HG02870 (cell line): ENCODE results near the gene ESRRG.

Source experiments
- ATAC-seq: cut with Tn5 transposase; IDR thresholded peaks from one replicate; pipeline ENCODE4 v1.9.1; 2021; ENCODE audit warnings: mild to moderate bottlenecking, moderate library complexity; ENCODE audit not compliant: unreplicated experiment

ESRRG gene

DNA sequence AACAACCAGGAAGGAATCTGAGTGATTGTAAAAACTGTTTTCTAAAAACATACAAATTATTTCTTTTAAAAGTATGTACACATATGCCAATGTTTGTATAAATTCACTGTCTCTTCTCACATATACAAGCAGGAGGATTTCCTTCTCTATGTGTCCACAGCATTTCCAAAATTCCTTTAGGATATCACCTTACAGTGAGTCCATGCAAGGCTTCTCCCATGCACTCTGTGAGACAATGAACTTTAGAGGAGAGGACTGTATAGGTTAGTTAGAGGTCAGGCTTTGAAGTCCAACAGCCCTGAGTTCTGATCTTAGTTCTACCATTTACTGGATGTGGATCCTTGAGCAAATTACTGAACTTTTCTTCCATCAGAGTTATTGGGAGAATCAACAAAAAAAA is 265.9 kb downstream of the ESRRG start:
- ATAC-seq = no peak

DNA sequence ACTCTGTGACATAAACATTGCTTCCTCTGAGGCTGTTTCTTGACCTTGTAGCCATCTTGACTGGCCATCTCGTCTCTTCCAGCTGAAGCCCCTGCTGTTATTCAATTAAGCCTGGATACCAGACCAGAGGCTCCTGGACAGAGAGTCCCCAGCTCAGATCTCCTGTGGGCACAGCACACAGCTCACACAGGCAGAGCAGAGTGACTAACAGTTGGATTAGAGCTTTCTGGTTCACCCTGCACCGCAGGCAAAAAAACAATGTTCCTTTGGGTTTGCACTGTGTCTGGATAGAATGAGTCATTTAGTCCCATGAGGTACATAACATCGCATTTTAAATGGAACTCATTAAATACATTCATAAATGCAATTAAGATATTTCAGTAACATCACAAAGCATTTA is 266.5 kb downstream of the ESRRG start:
- ATAC-seq = no peak

DNA sequence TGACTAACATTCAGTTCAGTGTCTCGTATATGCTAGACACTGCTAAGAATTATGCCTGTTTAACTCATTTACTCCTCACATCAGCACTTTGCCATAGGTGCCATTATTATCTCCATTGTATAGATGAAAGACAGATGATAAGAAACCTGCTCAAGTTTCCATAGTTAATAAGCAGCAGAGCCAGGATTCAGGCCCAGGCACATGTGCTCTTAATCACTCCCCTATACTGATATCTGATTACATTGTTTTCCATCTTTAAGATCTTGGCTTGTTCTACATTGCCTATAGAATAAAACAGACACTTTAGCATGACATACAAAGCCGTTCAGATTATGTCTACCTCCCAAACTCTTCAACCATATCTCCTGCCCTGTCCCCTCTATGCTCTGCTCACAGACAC is 269.5 kb downstream of the ESRRG start:
- ATAC-seq = no peak
